ENCODE data around the gene TOP3B.

TOP3B gene

GRCh38 chr22:22011964-22012363 is 29.4 kb upstream of the TOP3B start:
- H3K4me3 ChIP-seq (ENCODE audit: low read depth, low read length), result no peak overlapping the region

DNA sequence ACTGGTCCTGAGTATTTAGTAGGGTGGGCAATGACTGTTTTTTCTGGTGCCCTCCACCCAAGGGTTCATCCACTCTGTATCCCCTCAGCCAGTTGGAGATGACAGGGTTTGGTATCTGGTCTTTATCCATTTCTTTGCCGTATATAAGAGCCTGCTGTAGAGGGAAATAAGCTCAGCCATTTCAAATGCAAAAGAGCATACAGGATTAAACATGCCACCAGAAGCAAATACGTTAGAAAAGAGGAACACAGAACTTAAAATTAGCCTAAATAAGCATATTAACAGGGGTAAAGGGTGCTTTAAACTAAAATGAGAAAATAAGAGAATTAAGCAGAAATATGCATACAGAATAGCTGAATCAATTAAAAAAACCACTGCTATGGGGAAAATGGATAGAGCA is 27.8 kb upstream of the TOP3B start:
- H3K4me3 ChIP-seq (ENCODE audit: low read depth, low read length), result no peak overlapping the region

GRCh38 chr22:22009661-22010060 is 27.1 kb upstream of the TOP3B start:
- no peak overlapping the region for H3K4me3 ChIP-seq (ENCODE audit: low read depth, low read length)

DNA sequence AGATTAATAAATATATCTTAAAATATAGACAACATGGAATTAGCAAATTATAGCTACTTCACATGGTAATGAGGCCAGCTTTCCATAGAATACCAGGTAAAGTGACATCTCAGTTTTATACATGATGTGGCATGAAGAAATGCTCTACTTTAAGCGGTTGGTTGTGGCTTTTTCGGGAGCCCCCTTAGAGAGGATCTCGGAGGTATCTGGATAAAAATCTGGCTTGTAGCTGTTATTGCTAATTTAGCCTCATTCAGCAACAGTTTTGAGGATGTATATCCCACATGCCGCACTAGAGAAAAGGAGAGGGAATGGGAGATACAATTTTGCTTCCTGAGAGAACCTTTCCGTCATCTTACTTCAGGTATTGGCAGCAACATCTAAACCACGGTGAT is 24.0 kb upstream of the TOP3B start:
- no peak overlapping the region for H3K4me3 ChIP-seq (ENCODE audit: low read depth, low read length)

DNA sequence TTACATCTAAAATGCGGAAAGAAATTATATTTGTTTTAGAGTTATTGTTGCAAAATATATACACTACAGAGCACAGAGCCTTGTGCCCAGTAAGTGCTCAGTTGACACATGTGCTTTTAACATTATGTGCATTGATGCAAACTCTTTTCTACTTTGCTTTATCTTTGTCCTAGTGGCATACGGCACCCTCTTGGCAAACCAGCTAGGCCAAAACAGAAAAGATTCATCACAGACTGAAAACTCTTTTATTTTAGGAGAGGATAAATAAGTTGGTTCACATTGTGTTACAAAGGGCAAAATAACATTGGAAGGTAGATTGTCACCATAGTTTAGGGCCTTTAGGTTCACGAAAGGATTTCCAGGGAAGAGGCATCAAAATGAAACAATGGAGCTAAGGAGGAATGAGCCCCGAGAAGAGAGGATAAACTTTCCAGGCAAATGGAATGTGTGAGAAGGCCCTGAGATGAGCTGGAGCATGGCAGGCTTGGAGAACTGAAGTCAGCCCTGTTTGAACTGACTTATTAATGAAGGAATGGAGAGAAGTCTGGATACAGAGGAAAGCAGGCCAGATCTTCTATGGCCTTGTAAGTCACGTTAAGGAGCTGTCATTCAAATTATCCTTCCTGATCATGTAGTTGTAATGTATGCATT is 23.5 kb upstream of the TOP3B start:
- no peak overlapping the region for H3K4me3 ChIP-seq (ENCODE audit: low read depth, low read length)

DNA sequence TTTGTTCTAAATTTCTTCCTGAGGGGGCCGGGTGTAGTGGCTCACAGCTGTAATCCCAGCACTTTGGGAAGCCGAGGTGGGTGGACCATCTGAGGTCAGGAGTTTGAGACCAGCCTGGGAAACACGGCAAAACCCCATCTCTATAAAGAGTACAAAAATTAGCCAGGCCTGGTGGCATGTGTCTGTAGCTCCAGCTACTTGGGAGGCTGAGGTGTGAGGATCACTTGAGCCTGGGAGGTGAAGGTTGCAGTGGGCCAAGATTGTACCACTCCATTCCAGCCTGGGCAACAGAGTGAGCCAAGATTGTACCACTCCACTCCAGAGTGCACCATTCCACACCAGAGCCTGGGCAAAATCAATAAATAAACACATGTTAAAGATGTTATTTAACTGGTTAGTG is 20.6 kb upstream of the TOP3B start:
- H3K4me3 ChIP-seq (ENCODE audit: low read depth, low read length), result no peak overlapping the region

DNA sequence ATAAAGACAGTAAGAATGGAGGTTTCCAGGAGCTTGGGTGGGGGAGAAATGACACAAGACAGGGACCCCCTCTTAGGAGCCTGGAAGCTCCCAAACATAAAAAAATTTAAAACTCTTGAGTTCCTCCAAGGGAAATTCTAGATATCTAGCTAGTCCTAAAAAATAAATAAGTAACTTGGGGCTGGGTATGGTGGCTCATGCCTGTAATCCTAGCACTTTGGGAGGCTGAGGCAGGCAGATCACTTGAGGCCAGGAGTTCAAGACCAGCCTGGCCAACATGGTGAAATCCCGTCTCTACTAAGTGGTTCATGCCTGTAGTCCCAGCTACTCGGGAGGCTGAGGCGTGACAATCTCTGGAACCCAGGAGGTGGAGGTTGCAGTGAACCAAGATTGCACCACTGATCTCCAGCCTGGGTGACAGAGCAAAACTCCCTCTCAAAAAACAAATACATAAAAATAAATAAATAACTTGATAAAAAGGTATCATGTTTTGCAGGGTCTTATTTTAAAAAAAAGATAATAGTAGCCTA is 20.0 kb upstream of the TOP3B start:
- no peak overlapping the region for H3K4me3 ChIP-seq (ENCODE audit: low read depth, low read length)

- H3K4me3 ChIP-seq (ENCODE audit: low read depth, low read length), result no peak overlapping the region
Observed at GRCh38 chr22:22001664-22002525, 19.3 kb upstream of the TOP3B start.

DNA sequence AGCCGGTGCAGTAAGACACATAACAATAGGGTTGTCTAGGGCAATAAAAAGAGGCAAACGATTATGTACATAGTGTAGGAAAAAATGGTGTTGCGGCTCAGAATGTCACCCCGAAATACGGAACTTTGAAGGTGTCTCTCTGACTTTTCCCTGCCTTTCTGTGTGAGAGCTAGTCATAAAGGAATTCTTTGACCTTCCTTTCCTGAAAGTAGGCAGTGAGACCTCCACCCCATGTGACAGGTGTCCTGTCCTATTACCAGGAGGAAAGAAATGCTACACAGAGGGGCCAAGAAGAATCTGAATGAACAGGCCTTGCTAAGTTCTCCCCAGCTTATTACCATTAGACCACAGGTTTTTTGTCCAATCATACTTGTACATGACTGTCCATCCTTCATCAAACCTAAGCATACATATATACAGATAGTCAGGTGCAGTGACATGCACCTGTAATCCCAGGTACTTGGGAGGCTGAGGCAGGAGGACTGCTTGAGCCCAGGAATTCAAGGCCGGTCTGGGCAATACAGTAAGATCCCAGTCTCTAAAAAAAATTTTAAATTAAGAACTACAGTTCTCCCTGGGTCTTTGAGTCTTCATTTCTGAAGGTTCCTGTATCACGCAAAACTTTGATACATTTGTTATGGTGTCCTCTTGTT is 16.1 kb upstream of the TOP3B start:
- no peak overlapping the region for H3K4me3 ChIP-seq (ENCODE audit: low read depth, low read length)

DNA sequence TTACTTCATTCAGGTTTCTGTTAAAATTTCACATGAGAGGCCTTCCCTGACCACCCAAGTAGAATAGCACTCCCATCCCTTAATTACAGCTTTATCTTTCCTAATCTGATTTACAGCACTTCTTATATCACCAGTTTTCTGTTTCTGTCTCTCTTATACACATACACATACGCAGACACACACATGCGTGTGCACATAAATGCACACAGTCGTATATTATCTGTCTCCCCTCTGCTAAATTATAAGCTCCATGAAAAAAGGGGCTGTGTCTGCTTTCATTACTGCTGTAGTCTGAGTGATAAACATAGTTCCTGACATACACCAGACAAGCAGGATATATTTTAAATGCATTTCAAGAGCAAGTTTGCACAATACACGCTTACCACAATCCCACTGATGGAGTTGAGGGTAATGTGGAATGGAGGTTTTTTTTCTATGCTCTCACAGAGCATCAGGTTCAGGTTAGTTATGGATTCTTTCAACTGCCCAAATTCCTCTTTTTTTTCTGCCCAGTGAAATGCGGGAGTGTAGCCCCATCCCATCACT is 13.7 kb upstream of the TOP3B start:
- H3K4me3 ChIP-seq (ENCODE audit: low read depth, low read length), result no peak overlapping the region

- no peak overlapping the region for H3K4me3 ChIP-seq (ENCODE audit: low read depth, low read length)
Observed at GRCh38 chr22:21995660-21996059, 13.1 kb upstream of the TOP3B start.

DNA sequence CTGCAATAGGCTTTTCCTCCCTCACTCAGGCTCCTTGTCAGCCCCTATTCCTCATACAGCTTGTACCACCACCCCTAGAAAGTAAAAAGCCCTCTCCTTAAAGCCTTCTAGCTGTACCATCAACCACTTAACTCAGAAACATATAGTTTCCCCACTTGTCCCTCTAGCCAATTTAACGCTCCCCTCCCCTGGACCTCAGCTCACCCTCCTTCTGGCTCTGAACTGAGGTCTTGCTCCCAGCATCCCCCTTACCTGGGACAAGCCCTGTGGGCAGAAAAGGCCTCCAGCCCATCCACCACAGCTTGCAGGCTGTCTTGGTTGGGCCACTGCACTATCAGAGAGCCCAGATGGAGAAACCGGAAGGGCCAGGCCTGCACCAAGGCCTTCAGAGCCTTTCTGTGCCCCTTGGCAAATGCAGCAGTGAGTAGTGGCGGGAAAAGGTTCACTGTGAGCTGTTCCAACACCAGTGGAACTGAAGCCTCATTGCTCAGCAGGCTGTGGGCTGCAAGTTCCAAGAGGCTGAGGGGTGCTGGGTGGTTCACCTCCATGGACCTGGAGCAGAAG is 12.4 kb upstream of the TOP3B start:
- H3K4me3 ChIP-seq (ENCODE audit: low read depth, low read length), result no peak overlapping the region

GRCh38 chr22:21992593-21993237 is 10.1 kb upstream of the TOP3B start:
- H3K4me3 ChIP-seq (ENCODE audit: low read depth, low read length), result no peak overlapping the region

GRCh38 chr22:21991774-21992173 is 9.2 kb upstream of the TOP3B start:
- H3K4me3 ChIP-seq (ENCODE audit: low read depth, low read length), result no peak overlapping the region

DNA sequence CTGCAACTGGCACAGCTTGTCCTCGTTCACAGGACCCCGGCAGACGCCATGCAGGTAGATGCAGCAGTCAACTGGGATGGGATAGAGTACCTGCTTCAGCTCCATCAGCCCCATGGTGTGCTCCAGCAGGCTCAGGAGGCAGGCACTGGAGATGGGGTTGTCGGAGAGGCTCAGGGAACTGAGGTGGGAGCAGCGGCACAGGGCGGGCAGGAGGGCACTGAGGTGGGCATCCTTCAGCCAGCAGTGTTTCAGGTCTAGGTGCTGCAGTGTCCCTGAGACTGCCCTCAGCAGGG is 8.7 kb upstream of the TOP3B start:
- no peak overlapping the region for H3K4me3 ChIP-seq (ENCODE audit: low read depth, low read length)

DNA sequence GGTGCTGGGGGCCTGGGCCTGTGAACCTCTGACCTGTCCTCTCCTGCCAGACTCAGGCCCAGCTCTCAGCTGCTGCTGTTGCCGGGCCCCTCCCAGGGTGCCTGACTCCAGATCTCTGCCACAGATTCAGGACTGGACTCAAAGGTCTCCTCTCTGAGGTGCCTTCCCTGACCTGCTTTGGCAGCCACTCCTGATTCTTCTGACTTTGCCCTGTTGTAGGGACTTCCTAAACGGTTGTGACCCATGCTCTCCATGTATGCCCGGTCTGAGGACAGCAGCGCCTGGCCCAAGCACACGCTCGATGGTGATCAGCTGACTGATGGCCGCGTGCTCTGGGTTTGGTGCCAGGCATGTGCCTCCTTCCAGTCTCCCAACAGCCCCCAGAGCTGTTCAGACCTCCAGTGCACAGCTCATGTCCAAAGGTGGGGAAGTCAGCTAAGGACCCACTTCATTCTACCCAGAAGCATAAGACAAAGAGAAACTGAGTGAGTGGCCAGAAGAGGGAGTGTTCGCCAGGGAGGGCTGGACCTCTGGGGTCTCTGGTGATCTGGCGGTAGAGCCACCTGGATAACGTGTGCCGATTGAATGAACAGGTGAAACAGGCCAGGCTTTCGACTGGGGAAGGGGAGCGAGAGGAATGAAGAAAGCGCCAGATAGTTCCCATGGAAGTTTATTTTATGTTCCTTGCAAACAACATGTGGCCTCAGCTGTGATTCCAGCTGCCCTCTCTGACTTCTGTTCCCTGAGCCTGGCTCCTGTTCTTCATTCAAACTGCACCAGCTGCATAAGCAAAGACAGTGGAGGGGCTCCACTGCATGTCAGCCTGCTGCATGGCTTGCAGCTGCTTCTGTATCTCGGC is 8.1 kb upstream of the TOP3B start:
- no peak overlapping the region for H3K4me3 ChIP-seq (ENCODE audit: low read depth, low read length)

- no peak overlapping the region for H3K4me3 ChIP-seq (ENCODE audit: low read depth, low read length)
Observed at GRCh38 chr22:21989049-21989448, 6.5 kb upstream of the TOP3B start.

DNA sequence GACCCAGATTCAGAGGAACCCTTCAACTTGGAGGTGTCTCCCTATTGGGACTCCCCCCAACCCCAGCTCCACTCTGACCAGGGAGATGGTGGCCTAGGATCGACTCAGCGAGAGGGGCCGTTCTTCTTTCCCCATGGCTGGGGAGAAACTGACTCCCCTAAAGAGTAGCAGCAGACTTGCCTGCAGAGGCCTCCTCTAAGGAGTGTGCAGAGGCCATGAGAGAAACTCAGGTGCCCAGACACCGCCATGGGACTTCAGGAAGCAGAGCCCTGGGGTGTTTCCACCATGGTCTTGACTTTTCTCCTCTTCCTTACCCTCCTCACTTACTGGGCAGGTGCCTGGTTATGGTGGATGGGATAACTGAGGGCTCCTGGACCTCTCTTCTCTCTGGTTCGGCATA is 2.6 kb upstream of the TOP3B start:
- no peak overlapping the region for H3K4me3 ChIP-seq (ENCODE audit: low read depth, low read length)

DNA sequence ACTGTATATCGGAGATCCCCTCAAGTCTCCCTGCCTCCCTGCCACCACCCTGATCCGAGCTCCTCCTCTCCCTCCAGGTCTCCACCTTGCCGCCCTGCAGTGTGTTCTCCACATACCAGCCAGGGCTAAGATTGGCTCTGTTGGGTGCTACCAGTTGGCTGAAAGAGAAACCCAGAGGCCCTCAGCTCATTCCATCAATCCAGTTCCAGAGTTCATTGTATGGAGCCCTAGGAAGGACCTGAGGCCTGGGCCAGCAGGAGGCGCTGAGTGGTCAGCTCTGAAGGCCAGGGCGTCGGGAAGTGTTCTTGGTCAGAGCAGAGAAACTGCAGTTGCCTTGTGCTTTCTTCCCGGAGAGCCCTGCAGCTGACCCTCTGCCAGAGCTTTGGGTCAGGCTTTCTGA is 2.2 kb upstream of the TOP3B start:
- H3K4me3 ChIP-seq (ENCODE audit: low read depth, low read length), result no peak overlapping the region

GRCh38 chr22:21981874-21982273 is 713 bp downstream of the TOP3B start:
- peak overlapping the region; percentile 91 for H3K4me3 ChIP-seq (ENCODE audit: low read depth, low read length)

All from iPS-11a (cell line).